Stimulated activated CD4-positive, alpha-beta T cell treated with anti-CD3 and anti-CD28 coated beads, Interleukin-1b, Interleukin-23, amount 100 ng/mL, for 48 hours (primary cell): ENCODE measurements around the gene SLC16A7.
A peak's percentile ranks its signal among the peaks of the same experiment; 100 is the strongest.
"Not testable (repeated sequence)": the region's sequence is repeated elsewhere in the genome, so short reads cannot be mapped to it uniquely, and the experiment has no call there.

Experiments used
- DNase-seq: peaks from one replicate; pipeline ENCODE4 v3.0.0-alpha.2; 2020

The SLC16A7 gene, protein sequence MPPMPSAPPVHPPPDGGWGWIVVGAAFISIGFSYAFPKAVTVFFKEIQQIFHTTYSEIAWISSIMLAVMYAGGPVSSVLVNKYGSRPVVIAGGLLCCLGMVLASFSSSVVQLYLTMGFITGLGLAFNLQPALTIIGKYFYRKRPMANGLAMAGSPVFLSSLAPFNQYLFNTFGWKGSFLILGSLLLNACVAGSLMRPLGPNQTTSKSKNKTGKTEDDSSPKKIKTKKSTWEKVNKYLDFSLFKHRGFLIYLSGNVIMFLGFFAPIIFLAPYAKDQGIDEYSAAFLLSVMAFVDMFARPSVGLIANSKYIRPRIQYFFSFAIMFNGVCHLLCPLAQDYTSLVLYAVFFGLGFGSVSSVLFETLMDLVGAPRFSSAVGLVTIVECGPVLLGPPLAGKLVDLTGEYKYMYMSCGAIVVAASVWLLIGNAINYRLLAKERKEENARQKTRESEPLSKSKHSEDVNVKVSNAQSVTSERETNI

DNA sequence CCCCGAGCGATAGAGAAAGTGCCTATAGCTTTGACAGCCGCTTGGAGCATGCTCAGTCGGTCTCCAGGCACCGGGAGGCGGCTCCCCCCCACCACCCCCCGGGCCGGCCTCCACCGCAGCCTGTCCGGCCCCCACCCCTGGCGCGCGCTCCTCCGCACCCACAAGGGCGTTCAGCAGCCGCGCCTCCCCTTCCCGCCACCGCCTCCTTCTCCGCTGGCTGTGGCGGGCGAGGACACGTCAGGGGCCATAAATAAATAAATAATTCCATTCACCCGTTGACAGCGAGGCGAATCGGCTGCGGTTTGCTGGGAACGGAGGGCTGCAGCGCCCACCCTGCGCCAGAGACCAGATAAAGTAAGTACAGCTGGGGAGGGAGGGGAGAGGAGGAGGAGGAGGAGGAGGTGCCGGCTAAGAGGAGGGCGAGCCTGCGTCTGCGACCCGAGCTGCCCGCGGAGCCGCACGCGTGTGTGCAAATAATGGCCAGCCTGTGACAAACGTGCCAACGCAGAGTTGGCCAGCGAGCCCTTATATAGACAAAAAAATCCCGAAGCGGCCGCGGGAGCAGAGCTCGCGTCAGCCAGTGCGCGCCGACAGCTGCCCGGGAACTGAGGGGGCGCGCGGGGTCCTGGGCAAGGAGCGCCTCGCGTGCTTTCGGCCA lies at the start of gene SLC16A7:
TSS of gene SLC16A7 (plus strand) at position 147 of the 658 bp plus-strand sequence. CDS start 108,773 bp downstream, outside the sequence.
- peak; percentile 87 for DNase-seq

DNA sequence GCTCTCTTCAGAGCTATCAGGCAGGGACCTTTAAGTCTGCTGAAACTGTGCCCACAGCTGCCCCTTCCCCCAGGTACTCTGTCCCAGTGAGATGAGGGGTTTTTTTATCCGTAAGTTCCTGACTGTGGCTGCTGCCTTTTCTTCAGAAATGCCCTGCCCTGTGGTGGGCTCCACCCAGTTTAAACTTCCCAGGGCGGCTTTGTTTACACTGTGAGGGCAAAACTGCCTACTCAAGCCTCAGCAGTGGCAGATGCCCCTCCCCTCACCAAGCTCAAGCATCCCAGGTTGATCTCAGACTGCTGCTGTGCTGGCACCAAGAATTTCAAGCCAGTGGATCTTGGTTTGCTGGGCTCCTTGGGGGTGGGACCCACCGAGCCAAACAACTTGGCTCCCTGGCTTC lies 46.9 kb upstream of the SLC16A7 start:
- DNase-seq, result no peak

DNA sequence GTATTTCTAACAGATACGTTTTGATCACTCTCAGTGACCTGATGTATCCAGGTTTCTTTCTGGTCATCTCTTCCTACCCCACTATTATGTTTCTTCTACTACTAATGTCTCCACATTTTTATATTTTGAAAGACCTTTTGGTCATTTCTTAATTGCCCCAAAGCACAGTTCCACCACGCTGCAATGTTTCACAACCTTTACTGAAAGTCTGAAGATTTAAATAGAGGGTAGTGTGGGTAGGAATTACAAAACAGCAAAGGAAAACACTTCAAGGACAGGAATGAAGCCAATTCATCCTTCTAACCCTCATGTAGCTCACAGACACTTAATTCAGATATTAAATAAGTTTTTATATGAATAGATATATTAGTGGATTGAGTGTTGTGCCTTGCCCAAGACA lies 36.1 kb upstream of the SLC16A7 start:
- no peak for DNase-seq

DNA sequence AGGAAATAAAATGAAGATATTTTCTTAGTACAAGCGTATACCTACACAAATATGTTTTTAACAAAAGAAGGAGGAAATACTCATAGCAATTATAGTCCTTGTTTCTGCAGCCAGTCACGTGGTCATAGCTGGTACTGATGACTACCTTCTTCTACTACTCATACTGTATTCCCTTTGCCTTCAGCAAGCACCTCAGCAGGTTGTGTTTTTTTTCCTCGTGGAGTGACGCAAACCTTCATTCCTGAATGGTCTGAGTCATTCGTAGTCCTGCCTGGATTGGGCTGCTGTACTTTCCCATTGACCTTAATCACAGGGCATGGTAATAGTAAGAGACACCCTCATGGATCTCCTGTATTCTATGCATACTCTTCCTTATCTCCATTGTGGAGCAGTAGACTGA lies 25.7 kb upstream of the SLC16A7 start:
- DNase-seq, result no peak

DNA sequence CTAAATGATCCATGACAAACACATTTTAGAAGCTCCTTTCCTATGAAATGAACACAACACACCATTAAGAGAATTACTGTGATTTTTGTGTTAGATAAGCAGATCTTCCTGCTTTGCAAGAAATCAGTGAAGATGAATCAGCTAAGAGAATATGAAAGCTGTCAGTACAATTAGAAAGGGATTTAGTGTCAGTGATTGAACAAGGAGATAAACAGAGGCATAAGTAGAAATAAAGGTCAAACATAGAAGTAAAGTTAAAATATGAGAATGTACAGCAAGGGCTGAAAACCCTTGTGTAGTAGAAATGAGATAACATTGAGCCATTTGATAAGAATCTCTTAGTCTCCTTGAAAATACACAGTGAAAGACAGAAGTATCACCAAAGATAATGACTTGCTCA lies 21.4 kb upstream of the SLC16A7 start:
- DNase-seq, result no peak

DNA sequence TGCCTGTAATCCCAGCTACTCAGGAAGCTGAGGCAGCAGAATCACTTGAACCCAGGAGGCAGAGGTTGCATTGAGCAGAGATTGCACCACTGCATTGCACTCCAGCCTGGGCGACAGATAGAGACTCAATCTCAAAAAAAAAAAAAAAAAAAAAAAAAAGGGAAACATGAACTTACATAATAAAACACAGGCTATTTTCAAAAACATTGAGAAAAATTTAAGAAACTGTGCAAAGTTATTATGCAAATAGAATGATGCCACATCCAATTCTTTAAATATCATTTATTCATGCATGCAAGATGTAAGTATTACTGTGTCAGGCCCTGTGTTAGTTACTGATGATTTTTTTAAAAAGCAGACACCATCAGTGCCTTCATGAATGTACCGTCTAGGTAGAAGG lies 20.0 kb upstream of the SLC16A7 start:
- DNase-seq, result no peak

DNA sequence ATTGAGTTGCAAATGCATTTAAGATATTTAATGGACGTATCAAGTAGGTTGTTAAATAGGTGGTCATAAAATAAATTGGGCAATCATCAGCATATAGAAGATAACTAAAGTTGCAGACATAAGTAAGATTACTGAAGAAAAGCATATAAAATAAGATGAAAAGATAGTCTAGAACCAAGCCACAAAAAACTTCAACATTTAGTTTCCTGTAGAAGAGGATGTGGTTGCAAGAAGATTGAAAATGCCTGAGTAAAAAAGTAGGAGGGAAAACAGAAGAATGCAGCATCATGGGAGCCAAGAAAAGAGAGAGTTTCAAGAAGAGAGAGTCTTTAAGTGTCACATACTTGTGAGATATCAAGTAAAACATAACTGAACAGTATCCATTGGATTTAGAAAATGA lies 17.6 kb upstream of the SLC16A7 start:
- no peak for DNase-seq

DNA sequence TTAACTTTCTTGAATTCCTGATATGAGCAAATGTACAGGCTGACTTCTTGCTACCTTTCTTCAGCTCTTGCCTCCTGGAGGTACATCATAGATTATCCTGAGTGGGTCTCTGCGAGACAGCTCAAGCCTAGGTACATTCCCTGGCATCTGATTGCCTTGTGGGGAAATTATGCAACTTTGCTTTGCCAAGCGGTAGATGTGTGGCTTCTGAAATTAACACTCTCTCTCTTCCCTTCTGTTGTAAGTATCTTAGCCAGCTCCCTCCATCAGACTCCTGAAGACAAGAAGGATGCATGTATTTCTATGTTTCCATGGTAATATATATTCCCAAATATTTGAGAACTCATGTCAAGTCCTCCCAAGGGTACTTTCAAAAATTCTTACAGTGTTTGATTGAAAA lies 16.2 kb upstream of the SLC16A7 start:
- DNase-seq, result no peak

DNA sequence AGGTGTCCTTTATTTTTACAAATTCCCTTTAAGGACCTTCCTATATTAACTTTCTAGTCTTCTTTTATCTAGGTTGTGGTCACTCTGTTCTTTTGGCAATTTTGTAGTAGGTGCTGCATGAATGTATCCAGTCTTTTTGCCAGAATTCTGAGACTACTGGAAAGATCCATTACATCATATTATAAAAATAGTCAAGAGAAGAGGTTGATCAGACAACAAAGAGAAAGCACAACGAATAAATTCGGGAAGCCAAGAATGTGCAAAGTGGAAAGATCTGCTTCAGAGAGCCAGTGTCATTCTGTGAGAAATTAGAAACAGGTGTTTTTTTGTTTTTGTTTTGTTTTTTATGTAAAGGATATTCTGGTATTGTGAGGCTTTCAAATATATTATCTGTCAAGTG lies 15.8 kb upstream of the SLC16A7 start:
- no peak for DNase-seq

DNA sequence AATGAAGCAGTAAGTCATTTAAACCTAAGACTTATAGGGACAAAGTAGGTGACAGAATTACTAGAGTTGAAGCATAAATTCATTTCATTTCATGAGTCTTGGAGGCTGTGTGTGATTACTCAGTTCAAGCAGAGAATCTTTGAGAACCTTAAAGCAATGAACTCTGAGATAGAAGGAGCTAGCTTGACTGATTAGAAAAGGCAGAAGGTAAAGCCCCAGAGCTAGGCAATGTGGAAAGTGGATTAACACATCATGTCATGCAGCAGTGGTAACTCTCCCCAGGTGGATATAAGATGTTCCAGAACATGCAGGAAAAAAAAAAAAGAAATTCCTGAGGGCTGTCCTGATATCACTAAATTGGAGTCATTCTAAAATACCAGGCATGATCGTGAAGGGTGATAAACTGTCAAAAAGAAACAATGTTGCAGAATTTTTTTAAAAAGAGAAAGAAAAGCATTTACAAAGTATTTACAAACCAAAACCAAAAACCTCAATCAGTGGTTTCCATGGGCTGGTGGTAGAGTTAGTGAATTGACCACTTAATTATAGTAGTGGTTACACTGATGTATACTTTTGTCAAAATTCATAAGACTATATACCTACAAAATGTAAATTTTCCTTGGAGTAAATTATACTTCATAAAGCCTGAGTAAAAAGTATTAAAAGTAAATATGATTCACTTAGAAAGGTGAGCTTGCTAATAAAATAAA lies 12.7 kb upstream of the SLC16A7 start:
- DNase-seq, result no peak

DNA sequence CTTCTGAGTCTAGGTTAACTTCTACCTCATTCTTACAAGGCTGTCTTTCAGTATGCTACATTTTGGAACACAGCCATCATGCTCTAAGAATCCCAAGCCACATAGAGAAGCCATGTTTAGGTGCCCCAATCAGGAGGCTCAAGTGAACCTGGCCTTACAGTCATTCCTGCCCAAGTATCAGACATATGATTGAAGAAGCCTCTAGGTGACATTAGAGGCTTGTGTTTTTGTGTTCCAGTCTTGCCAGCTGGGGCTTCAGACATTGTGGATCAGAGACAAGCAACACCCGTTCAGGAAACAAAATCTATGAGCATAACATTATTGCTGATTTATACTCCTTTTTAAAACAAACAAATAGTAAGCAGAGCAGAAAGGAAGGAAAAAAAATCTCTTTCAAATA lies 8.1 kb upstream of the SLC16A7 start:
- no peak for DNase-seq

DNA sequence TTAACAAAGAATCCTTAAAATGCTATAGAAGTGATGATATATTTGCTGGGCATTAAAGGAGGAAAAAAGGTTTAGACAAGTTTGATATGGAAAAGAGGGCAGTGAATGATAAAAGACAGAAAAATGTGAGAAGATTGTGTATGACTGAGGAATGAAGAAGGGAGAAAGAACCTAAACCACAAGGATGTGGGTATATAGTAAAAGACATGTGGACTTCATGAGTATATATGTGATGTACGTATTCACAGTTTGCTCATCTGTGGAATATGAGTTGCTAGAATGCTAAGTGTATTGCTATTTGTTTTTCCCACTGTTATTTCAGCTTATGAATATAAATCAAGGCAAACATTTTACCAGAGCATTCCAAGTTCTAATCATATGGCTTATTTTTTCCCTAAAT lies 2.1 kb upstream of the SLC16A7 start:
- DNase-seq, result no peak

DNA sequence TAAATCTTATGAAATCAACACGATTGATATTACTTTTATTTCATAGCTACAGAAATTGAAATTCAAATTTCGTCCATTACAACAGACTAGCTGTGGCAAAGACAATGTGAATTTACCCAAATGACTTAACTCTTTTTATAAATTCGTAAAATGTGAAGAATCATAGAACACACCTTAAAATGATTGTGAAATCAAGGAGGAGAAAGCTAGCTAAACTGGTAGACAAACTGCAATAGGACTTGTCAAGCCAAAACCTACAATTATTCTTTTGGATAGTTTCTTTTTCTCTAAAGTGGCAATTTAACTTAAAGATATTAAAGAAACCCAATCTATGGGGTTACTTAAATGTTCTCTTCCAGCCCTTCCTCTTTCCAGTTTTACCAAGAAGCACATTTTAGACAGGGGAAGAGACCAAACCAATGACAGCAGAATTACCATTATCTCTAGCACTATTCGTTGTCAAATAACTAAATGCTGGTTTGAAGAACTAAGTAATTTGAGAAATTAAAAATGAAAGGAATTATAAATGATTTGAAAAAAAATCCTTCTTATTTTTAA lies 807 bp upstream of the SLC16A7 start:
- no peak for DNase-seq

DNA sequence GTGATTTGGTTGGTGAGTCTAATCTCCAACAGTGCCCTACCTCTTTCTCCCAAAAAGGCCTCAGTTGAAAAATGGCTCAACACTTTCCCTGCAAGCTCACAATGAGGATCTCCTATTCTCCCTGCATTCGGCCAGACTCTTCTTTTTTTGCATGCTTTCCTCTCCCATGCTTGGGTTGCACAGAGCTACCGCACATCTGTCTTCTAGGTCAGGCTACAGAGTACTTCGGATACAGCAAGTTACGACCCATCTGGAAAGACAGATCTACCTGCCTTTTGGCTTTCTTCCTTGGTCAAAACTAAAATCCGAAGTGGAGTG lies 305 bp upstream of the SLC16A7 start:
- no peak for DNase-seq

DNA sequence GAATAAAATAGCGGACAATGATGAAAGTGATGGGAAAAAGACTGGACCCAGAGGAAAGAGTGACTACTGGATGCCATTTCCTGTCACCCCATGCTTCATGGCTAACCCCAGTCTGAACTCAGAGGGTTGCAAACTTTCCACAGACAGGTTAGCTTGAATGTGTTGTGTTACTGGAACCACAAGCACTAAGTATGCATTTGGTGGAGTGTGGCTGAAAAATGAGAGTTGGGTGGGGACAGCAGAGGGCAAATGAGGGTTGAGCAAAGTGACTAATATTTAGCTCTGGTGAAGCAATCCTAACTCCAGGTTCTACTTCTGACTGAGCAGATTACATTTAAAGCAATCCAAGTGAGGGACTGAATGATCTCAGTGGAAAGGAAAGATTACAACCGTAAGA lies 1.6 kb downstream of the SLC16A7 start:
- DNase-seq, result peak; percentile 83

DNA sequence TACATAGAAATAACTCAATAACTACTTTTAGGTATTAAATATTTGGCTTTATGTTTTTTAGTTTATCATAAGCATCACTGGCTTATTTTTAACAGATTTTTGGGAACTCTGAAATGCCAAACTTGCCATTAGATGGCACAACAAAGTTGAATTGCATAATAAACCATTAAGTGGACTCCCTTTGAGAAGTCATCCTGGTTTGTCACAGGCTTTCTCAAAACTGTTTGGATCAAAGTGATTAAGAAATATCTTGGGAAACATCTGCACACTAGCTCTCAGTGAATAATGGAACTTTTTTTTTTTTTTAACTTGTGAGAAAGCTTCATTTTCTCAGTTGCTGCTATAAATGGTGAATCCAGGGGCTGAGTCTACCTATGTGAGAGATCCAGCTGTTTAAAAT lies 4.3 kb downstream of the SLC16A7 start:
- no peak for DNase-seq

DNA sequence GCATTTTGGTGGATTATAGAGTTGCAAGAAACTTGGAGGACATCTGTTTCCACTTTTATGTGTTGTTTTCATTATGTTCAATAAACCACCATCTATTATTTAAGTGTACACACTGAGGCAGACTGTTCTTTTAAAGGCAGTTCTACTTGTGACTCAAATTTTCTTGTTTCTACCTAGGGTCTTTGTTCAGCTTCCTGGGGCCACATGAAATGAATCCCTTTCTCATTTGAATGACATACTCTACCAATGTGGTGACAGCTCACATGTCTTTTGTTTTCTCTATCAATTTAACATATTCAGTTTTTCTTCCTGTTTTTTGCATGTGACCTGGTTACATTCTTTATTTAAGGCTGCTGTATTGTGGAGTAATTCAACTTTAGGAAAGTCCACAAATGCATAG lies 7.9 kb downstream of the SLC16A7 start:
- no peak for DNase-seq

DNA sequence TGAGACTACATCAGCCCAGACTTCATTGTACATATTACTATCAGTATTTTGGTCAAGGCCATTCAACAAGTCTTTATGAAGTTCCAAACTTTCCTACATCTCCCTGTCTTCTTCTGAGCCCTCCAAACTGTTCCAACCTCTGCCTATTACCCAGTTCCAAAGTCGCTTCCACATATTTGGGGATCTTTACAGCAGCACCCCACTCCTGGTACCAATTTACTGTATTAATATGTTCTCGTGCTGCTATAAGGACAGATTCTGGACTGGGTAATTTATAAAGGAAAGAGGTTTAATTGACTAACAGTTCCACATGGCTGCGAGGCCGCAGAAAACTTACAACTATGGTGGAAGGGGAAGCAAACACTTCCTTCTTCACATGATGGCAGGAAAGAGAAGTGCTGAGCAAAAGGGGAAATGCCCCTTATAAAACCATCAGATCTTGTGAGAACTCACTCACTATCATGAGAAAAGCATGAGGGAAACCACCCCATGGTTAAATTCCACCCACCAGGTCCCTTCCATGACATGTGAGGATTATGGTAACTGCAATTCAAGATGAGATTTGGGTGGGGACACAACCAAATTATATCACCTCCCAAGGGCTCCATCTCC lies 17.1 kb downstream of the SLC16A7 start:
- not testable (repeated sequence) for DNase-seq

DNA sequence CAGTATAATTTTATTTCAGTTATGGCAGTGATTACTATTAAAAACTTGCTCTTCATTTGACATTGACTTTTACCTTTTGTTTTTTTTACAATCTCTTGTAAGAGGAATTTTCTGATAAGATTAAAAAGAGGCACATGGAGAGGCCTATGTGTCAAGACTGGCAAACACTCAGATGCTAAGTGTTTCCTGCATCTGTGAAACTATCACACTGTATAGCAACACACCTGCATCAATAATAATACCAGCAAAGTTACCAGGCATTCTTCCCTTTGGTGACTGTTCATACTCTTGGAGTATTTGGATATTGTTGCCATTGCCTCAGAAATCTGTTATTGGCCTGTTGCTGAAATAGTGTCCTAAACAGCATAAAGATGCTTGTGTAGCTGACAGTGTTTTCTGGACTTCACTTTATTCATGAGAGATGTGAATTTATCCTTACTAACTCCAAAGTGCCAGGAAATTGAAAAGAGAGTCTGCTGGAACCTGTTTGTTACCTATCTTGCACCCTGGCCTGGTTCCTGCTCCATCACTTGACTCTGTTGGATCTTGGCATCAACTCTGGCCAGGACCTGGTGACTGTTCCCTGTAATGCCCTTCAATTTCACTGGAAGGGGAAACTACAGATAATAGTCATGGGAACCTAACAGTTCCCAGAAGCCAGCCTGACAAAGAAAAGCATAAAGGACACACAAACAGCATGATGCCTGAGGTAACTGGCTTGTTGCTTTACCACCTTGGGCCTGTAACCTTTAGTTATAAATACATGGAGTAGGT lies 19.8 kb downstream of the SLC16A7 start:
- DNase-seq, result no peak

DNA sequence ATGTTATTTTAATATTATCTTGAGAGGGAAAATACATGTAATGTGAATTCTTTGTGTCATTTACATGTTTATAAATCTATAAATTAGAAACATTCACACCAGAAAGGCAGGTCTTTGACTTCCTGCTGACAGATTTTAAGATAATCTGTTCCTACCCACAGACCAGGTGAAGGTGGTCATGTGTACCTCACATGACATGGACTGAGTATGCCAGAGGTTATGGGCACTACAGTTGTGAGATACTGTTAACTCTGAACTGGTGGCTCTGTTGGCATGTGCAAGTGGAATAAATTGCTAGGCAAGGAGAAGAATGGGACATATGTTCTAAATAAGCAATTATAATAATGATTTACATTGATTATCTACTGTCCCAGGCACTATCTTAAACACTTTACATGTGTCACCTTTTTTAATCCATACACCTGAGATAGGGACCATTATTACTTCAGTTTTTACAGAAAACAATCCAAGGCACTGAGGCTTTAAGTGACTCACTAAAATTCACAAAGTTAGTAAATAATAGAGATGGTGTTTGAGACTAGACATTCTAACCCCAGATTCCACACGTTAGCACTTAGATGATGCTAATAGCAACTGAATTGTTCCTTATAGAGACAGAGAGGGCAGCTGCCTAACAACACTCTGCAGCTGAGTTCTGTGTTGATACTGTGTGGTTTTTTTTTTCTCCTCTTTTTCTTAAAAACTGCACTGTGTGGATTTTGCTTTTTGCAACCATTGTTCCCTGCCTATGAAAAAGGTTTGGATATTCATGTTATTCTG lies 23.8 kb downstream of the SLC16A7 start:
- no peak for DNase-seq

DNA sequence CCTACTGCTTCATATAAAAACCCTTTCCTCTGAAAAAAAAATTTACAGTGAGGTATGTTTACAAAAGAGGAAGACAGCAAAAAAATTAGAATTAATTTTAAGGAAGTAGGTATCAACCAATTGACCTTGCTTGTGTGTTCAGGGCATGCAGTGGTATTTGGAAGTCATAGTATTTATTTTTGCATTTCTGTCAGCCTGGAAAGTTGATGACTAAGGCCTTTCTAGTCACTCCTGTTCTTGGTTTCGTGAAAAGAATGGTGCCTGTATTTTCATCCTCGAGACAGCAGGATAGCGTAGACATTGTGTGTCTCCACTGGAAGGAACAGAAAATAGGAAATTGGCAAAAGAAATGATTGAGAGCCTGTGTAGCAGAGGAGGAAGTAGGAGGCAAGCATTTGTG lies 24.5 kb downstream of the SLC16A7 start:
- no peak for DNase-seq
